ENCODE measurements around the gene STAT1.
"Not testable (repeated sequence)": the region's sequence is repeated elsewhere in the genome, so short reads cannot be mapped to it uniquely, and the experiment has no call there.

The STAT1 gene

DNA sequence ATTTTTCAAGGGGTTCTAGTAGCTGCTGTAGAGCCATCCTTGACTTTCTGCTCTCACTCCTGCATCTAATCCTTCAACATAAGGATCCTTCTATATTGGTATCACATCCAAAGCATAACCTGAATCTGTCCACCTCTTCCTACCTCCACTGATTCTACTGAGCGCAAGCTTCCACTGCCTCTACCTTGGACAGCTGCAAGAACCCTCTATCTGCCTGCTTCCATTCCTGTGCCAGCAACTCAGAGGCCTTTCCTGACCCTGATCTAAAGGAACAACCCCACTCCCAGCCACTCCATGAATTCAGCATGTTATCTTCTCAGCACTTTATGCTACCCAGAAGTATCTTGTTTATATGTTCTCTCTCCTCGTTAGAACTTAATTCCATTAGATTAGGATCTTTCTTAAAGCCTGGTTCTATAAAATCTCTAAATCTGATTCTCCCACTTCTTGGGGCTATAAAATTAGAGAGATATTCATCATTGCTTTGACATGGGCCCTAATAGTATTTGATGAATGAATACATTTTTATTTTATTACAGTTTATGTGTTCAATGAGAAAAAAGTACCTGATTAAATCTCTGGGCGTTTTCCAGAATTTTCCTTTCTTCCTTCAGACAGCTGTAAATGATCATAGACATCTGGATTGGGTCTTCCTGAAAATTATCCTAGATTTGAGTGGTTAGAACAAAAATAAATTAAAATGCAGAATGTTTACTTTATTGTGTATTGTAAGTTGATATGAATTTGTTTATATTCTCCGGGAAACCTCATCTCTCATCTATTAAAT is 6.8 kb downstream of the STAT1 start:
- DNase-seq (ENCODE audit: low read depth), result no peak

DNA sequence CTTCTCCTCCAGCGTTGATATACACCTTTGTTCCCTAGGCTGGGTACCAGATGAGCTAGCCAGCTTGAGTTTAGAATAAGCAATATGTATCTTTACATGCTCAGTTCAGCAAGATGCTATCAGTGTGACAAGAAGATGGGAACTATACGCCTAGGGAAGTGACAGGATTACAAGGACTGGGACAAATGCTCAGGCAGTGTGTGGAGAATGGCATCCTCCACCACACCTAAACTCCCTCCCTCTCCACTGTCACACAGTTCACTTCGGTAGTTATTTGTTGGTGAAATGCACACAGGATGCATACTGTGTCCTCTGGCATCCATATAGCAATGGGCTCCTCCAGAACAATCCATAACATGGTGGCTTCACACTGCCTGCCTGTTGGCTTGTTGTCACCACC is 7.7 kb downstream of the STAT1 start:
- DNase-seq (ENCODE audit: low read depth), result no peak

DNA sequence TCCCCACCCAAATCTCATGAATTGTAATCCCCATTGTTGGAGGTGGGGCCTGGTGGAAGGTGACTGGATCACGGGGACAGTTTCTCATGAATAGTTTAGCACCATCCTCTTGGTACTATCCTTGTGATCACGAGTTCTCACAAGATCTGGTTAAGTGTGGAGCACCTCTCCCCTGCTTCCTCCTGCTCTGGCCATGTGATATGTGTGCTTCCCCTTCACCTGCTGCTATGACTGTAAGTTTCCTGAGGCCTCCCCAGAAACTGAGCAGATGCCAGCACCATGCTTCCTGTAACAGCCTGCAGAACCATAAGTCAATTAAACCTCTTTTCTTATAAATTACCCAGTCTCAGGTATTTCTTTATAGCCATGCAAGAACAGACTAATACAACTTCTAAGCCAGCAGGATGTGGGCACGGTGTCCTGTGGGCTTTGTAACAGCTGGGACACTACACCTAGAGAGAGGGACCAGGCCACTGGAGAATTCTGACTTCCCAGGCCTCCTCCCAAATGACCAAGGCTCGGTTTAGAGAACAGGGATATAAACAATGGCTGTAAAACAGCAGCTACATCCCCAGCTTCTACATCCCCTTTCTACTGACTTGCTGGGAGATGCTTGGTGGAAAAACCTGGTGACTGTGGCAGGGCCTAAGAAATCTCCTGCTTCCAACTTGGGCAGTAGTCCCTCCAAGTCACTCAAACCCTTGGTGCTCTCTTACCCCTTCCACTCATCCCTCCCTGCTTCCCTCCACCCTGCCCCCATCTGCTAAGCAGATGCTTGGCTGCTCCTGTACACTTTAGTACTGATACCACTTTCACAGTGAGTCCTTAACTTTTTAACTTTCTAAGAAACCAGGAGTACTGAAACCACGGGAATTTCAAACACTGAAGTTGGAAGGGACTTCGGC is 10.3 kb downstream of the STAT1 start:
- DNase-seq (ENCODE audit: low read depth), result no peak

DNA sequence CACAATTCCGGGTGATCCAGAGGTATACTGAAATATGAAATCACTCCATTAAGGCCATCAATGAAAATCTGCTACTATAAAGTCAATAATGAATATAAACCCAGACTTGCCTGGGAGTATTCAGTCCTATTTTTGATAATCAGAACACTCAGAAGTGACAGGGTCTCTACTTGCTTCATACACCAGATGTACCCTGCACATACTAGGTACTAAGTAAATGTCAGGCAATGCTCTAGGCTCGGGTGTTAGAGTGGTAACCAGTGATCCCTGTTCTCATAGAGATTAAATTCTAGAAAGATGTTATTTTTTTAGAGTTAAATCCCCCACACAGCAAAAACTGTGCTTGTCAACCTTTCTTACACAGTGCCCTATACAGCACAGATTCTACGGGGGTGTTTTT is 12.3 kb downstream of the STAT1 start:
- DNase-seq (ENCODE audit: low read depth), result no peak

DNA sequence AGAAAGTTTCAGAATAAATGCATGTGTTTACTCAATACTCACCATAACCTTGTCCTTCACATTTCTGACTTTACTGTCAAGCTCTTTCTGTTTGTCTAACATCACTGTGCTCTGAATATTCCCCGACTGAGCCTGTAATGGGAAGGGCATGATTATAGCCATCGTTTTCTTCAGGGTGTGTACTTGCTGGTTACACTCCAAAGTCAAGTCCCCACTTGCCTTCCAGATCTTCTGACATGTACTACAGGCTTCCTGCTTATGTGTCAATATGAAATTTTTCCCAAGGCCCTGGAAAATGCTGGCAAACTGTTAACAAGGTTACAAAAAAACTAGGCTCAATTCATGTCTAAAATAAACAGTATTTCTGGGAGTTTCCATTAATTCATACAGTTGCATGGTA is 12.9 kb downstream of the STAT1 start:
- no peak for DNase-seq (ENCODE audit: low read depth)

DNA sequence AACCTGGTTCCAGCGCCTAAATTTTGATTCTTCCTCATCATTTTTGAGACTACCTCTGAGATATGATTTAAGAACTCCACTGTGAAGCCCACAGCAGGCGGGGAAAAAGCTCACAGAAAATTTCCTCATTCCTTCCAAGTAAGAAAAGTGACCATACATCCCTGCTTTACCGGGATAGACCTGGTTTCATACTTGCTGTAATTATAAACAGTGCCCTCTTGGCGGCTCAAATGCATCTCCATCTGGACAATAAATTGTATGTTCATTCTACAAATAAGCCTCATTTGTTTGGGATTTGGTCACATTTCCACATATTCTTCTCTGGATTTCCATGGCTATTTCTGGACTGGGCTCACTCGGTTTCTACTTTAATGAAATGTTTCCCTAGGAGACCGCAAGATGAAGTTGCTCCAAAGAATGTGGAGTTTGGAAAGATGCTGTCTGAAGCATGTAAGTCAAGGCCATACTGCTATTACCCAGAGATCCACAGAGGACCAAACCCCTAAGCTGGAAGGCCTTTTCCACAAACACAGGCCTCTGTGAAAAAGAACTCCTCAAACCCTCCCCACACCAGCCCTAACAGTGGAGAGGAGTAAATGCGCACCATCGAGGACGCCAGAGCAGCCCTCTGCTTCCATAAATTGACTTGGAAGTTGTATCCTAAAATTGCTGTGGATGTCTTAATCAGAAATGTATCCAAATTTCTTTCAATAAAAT is 13.9 kb downstream of the STAT1 start:
- DNase-seq (ENCODE audit: low read depth), result no peak

DNA sequence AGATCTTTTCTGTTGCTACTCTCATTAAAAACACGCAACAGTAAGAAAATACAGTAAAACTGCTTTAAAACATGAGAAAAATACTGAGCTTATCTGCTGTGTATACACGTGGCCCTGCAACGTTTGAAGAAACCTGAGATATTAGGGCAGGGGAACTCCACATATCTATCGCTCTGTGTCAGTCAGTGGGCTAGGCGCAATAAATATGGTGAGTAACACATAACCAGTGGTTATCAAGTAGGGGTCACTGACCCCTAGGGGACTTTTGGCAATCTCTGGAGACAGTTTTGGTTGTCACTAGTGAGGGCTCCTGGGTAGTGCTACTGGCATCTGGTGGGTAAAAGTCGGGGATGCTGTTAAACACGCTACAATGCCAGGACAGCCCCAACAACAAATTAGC is 14.9 kb downstream of the STAT1 start:
- DNase-seq (ENCODE audit: low read depth), result no peak

DNA sequence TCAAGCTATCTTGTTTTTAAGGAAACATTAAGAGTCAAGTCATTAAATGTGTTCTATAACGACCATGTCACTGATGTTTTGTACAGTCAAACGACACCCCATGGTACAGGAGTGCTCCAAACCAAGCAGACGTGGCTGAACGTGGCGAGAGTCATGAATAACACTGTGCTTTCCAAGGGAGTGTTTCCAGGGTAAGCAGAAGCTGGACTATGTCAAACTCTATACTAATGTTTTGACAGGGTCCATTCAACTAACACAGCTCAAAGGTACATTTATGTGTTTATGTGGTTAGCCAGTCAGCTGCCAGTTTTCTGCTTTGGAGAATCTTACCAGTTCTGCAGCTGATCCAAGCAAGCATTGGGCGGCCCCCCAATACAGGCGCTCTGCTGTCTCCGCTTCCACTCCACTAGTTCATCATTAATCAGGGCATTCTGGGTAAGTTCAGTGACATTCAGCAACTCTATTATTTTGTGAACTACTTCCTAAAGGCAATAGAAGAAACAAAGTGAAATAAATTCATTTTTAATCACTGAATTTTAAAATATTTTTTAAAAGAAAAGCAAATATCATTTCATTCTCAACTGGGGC is 16.4 kb downstream of the STAT1 start:
- DNase-seq (ENCODE audit: low read depth), result no peak

DNA sequence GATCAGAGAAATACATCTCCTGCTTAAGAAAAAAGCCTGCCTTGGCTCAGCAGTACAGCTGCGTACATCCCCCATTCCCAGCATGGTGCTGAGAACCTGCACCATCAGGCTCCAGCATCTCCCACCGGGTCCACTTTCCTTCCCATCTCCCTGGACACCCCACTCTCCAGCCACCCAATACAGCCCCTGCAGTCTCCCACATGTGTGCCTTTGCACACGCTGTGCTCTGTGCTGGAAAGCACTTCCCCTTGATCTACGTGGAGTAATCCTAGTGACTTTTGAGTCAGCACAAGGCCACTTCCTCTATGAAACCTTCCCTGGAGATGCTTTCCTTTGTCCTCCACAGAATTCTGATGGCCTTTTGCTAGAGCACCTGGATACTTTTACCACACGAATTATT is 17.0 kb downstream of the STAT1 start:
- DNase-seq (ENCODE audit: low read depth), result no peak

DNA sequence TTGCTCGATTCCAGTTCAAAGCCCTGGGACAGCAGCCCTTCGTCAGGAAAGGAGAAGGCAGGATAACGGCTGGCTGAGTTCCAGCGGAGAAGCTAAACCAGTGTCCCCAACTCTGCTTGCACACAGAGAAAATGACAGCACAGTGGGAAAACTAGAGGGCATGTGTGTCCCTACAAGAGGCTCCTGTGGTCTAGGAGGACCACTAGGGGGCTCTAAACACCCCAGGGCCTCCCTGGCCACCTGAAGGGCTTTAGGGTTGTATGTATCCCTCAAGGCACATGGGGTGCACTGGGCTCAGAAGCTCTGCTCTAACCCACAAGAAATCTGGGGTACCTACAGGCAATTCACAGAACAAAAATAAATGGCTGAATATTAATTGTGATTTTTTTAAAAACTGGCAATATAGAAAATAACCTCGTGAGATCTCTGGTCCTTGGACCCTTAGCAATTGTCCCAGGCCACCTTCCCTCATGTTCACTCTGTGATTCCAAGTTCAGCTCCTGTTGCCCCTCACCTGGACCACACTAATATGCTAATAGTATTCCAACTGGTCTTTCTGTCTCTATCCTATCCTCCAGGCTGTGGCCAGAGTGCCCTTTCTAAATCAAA is 17.5 kb downstream of the STAT1 start:
- DNase-seq (ENCODE audit: low read depth), result no peak

DNA sequence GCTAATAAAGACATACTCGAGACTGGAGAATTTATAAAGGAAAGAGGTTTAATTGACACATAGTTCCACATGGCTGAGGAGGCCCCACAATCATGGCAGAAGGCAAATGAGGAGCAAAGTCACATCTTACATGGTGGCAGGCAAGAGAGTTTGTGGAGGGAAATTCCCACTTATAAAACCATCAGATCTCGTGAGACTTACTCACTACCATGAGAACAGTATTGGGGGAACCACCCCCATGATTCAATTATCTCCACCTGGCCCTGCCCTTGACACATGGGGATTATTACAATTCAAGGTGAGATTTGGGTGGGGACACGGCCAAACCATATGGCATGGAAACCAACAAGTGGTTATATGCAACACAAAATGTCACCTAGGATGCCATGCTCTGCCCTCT is 18.7 kb downstream of the STAT1 start:
- DNase-seq (ENCODE audit: low read depth), result not testable (repeated sequence)

DNA sequence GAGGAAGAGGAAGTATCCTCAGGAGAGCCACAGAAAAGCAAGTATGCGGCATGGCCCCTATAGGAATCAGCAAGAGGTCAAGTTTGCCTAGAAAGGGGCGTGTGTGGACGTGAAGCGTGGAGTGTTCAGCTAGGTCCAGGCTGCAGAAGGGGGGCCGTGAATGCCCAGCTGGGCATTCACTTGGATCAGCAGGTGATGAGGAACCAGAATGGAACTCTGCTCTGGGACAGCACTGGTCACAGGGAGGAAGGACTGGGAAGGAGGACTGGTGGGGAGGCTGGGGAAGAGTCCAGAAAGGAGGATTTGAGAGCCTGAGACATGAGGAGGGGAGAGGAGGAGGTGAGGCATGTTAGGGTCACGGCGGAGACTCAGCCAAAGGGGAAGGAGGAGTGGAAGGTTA is 19.8 kb downstream of the STAT1 start:
- no peak for DNase-seq (ENCODE audit: low read depth)

DNA sequence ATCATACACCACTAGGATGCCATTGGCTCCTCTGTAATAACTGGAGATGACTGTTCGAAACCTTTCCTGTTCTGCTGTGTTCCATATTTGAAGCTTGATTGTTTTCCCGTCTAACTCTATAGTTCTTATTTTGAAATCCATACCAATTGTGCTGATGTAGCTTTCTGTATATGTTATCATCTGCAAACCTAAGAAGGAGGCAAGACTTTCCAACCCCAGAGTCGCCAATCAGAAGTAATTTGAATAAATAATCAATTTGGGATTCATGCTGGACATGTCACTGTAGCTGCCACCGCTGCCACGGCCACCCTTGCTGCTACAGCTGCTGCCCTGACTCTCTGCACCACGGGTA is 20.7 kb downstream of the STAT1 start:
- no peak for DNase-seq (ENCODE audit: low read depth)

DNA sequence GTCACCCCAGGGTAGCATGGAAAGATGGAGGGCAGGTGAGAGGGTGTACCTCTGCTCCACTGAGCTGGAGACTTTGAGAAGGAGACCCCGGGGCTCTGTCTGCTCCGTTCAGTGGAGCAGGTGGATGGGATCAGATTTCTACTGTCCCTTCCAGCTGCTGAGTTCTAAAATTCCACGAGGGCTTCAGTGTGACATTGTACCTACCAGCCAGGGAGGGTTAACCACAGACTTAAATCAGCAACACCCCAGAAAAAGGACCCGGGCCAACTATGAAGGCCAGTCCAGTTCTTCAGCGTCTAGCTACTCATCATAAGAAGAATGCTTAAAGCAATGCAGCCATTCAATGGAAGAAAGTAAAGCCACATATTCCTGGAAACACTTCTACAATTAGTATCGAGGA is 23.8 kb downstream of the STAT1 start:
- no peak for DNase-seq (ENCODE audit: low read depth)

DNA sequence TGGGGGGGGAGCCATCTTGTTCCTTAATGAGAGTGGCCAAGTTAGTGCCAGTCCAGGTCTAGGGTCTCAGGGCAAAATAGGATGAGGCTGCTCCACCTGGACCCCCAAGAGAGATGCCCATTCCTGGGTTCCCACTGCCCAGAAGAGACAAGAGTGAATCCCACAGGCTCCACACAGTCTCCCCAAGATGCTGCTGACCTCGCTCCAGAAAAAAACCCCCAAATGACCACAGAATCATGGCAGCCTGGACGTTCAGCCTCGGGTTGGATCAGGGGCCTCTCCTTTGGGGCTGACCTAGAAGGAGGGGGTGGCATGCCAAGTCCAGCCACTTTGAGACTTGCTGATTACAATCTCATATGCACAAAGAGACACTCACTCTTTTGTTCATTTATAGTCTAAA is 25.1 kb downstream of the STAT1 start:
- no peak for DNase-seq (ENCODE audit: low read depth)

DNA sequence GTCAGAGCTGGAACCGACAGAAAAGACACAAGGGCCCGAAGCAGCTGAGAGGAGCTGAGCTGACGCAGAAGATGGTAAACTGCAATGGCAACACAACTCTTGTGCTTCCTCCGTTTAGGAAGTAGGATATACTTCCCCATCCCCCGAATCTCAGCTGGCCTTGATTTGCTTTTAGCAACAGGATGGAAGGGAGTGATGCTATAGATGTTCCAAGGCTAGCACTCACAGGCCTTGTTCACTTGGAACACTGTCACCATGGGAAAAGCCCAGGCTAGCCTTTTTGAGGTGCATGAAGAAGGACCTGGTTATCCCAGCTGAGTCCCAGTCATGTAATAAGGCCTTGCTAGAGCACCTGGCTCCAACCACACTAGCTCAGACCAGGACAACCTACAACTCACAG is 26.0 kb downstream of the STAT1 start:
- no peak for DNase-seq (ENCODE audit: low read depth)

DNA sequence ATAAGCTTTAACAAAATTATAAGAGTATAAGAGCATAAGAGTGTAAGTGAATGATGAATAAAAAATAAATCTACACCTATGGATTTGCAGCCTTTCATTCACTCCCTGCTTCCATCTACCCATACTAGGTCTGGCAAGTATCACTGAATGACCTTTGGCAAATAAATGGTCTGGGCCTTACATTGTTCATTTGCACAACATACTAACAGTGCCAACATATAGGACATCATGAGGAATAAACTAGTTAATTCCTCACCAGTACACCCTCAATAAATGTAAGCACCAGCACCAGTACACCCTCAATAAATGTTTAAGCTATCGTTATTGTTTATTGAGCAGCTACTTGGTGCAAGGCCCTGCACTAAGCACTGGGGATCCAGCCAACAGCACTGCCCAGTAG is 26.9 kb downstream of the STAT1 start:
- DNase-seq (ENCODE audit: low read depth), result no peak

DNA sequence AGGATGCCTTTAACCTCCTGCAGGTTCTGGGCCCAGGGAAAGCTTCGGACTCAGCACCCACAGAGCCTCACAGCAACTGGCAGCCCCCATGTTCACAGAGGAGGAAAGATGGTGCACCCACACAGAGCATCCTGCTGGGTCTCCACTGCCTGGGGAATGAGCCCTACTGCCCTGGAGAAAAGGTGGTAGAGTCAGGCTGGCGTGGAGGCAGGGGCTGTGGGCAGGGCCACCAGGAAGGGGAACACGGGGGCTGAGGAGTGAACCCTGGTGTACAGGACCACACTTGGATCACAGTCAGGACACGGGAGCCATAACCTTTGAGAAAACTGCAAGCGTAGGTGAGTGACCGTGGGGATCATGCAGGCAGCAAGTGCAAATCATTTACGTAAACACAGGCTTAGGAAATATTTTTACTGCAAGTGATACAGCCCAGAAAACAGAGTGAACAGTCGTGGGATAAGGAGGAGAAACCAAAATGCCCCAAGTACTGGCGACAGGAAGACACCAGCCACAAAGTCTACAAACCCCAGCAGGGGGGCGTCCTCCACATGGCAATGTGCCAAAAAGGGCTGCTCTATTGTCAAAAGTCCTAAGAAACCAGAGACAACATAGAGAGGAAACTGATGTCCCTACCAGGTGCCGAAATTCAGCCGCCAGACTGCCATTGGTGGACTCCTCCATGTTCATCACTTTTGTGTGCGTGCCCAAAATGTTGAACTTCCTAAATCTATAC is 27.6 kb downstream of the STAT1 start:
- no peak for DNase-seq (ENCODE audit: low read depth)

DNA sequence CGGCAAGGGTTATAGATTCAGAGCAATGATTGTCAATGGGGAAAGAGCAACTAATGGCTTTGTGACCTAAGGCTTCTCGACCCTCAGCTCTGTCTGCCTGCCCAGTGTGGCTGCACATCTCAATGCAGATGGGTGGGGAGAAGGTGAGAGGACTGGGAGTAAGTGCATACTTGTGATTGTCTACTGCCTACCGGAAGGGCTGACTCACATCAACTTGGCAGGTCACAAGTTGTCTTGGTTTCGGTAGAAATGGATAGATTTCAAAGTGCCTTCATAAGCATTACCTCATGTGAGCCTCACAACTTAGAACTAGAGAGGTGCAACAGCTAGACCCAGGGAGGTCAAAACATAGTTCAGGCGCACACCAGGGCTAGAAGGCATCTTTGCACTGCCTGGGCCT is 29.4 kb downstream of the STAT1 start:
- no peak for DNase-seq (ENCODE audit: low read depth)

DNA sequence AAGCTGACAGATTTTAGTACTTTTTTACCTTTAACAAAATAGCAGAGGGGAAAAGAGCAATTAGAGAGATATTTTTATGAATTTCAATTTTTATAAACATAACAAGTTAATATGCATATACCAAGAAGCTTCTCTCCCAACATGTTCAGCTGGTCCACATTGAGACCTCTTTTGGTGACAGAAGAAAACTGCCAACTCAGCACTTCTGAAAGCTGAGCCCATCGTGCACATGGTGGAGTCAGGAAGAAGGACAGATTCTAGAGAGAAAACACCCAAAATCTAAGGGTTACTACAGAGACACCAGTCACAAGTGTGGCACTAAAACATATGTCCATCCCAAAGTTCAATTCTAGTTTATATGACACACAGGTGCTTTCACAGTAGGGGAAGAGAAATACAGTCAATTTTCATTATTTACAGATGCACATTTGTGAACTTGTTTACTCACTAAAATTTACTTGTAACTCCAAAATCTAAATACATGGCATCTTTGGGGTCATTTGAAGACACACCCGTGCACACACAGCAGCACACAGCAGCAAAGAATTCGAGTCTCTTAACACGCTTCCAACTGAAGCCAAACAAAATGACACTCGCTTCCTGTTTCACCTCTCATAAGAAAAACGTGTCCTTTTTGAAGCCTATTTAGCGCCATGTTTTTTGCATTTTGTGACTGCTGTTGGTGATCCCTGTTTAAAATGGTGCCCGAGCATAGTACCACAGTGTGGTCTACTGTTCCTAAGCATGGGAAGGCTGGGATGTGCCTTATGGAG is 31.5 kb downstream of the STAT1 start:
- DNase-seq (ENCODE audit: low read depth), result no peak

DNA sequence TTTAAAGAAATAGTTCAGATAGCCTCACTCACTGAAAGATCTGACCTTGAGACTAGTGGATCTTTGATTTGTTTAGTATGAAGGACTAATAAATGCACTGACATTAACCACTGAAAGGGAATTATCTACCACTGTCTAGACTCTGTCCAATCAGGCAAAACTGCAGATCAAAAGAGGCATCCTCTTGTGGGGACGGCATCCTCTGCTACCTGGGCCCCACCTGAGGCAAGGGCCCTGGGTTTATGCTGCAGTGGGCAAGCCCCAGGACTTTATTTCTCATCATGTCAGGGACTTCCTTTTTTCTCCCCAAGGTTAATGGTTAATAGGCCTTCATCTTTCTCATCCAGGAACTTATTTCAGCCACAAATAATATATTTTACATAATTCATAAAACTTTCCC is 32.2 kb downstream of the STAT1 start:
- no peak for DNase-seq (ENCODE audit: low read depth)
